HG03460 (cell line): Measurements from ENCODE around the gene HMCN2.
"Not testable (repeated sequence)": the region's sequence is repeated elsewhere in the genome, so short reads cannot be mapped to it uniquely, and the experiment has no call there.

ENCODE experiments used
- ATAC-seq: cut with Tn5 transposase; IDR thresholded peaks from one replicate; pipeline ENCODE4 v1.9.1; 2021; ENCODE audit not compliant: unreplicated experiment

Gene HMCN2

DNA sequence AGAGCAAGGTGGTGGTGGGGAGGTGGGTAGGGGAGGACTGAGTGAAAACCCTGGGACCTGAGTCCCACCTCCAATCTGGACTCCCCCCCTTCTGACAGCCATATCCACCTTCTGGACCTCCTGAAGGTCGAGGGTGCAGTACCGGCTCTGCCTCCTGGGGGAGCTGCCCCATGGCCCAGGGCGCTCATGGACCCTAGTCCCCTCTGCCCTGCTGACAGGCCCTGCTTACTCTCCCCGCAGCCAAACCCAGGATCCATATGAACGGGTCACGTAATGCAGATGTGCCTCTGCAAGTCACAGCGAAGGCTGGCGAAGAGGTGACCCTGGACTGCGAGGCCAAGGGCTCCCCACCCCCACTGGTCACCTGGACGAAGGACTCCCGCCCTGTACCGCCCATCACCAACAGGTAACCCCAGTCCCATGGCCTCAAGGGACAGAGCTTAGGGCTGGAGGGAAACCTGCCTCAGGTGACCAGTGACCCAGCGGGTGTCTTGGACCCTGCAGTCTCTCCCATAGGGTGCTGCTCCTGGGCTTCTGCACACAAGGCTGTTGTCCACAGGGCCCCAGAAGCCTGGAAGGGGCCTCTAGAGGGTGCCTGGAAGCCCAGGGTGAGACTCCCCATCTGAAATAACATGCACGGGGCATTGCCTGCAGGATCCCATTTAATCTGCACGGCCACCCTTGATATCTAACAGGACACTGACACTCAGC, 61.7 kb downstream of the HMCN2 start:
- no peak for ATAC-seq

DNA sequence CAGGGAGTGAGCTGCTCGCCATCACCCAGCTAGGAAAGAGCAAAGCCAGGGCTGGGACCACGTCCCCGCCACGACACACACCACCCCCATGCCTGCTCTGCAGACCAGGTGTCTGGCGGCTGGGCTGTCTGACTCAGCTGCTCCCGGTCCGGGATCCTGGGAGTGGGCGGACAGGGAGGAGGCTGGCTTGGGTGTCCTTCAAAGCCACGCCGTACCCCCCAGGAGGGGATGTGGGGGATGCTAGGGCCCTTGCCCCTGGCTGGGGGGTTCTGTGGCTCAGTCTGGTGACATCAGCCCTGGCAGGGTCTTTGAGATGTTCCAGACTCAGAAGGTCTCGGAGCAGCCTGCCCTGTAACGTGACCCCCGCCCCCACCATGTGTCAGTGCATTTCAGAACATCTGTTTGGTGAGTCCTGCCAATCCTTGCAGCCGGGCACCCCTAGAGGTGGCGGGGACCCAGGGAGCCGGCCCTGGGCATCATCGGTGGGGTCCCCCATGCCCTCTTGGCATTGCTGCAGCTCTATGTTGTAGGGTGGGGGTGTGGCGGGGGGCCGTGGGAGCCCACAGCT, 62.3 kb downstream of the HMCN2 start:
- no peak for ATAC-seq

DNA sequence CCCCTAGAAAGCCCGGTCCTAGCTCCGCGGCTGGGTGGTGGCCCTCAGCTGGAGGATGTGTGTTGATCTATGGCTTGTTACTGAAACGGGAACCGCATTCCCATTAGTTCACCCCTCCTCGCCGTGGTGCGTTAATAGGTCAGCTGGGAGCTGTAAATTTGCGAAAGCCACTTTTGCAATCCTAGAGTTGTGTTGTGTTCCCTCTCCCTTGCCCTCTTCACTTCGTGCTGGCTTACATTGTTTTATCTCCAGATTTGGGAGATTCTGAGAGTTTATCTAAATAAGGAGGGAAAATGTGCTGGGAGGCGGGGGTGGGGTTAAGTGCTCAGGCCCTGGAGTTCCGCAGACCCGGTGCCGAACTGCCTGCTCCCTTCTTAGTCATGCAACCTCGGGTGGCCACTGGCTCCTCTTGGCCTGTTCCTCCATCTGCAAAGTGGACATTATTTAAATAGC, 62.8 kb downstream of the HMCN2 start:
- ATAC-seq, result no peak

DNA sequence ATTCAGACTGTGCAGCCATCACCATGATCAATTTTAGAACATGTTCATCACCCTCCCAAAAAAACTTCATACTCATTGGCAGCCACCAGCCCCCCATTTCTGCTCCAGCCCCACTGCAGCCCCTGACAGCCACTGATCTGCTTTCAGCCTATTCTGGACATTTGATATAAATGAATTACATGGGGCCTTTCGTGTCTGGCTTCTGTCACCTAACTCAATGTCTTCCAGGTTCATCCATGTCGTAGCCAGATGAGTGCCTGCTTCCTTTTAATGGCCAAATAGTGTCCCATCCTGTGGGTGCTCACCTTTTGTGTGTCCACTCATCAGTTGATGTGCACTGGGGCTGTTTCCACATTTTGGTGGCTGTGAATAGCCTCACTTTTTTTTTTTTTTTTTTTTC, 63.5 kb downstream of the HMCN2 start:
- no peak for ATAC-seq

DNA sequence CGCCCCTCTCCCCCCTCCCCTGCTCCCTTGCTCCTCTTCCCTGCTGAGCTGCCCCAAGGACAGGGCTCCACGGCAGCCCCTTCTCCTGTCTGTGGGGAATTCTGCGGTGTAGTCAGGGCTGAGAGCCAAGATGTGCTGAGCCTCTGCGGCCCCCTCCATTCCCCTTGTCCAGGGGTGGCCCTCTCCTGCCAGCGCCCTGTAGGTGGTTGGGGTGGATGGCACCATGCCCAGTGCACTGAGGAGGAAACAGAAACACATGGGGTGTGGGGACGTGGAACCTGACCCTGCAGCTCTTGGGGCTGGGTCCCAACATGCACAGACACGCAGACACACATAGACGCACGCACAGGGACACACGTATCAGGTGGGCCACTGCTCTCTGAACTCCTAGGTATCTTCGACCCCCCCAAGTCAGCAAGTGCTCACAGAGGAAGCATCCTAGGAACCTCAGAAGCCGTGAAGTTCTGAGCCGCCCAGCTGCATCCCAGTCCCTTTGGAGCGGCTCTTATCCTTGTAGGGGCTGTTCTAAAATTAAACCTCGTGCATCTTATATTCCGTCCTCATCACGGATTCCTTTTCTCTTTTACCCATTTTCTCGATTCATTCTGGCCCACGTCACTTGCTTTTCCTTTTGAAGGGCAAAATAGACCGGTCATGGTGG, 64.8 kb downstream of the HMCN2 start:
- ATAC-seq, result no peak

DNA sequence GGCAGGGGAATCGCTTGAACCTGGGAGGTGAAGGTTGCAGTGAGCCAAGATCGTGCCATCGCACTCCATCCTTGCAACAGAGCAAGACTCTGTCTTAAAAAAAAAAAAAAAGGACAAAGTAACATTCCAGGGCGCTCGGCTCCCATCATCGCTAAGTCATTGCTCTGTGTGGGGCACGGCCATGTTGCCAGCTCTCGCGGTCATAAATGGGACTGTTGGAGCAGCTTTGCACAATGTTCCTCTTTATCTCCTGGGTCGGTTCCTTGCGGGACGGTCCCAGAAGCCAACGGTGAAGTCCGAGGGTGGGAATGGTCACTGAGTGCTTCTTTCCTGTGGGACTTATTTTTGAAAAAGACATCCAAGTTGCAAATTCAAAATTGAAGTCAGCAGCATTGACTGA, 65.5 kb downstream of the HMCN2 start:
- ATAC-seq, result no peak

DNA sequence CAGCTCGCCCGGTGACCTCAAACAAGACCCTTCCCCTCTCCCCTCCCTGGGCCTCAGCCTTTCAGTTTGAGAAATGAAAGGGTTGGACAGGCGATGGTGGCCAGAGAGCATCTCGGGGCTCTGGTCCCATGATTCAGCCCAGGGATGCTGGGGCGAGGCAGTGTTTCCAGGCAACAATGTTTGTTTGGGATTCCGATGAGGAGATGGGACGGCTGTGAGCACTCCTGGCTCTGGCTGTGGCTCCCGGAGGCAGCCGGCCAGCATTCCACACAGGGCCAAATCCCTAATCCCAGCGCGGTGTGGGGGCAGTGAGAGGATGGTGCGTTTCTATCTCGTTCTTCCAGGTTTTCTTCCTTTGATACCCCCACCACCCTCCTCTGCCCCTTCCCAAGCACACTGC, 66.0 kb downstream of the HMCN2 start:
- ATAC-seq, result no peak

DNA sequence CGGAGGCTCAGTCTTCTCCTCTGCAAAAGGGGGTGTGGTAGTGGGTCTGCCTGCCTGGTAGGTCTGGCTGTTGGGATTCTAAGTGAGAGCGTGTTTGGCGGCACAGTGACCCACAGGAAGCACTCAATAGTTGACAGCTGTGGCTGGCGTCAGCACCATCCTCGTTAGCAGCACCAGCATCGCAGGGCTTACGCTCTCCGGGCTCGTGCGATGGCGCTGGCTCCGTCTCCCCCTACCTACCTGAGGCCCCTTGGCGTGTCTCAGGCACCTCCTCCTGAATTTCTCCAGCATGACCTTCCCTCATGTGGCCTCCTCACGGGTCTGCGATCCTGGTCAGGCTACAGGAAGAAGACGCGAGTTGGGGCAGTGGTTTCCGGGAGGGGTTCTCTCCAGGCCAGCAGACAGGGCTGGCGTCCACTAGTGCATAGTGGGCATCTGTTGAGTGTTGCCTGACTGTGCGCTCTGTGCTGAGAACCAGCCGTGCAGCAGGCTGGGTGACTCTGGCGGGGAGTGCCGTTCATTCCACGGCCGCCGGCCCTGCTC, 66.9 kb downstream of the HMCN2 start:
- ATAC-seq, result no peak

DNA sequence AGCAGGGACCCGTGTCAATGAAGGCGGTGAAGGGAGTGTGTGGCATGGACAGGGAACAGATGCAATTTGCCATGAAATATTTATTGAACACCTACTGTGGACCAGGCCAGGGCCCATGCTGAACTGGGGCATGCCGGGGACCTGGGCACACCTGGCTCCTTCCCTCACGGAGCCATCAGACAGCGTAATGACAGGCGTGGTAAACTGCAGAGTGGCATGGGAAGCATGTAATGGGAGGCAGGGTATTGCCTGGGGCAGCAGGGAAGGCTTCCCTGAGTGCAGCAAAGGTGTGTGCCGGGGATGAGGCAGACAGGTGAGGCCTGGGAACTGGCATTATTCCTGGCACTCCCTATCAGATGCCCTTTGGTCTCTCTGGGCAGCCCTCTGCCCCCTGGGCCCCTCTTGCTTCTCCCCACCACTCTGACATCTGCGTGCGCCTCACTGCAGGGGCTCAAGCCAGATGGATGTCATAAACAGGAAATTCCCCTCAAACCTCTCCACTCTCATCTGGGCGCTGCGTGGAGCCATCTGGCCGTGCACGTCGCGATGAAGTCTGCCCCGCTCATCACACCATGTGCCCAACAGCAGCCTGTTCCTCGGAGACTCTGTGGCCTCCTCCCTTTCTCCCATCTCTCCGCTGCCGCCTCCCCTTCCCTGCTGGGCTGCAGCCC, 67.6 kb downstream of the HMCN2 start:
- no peak for ATAC-seq

DNA sequence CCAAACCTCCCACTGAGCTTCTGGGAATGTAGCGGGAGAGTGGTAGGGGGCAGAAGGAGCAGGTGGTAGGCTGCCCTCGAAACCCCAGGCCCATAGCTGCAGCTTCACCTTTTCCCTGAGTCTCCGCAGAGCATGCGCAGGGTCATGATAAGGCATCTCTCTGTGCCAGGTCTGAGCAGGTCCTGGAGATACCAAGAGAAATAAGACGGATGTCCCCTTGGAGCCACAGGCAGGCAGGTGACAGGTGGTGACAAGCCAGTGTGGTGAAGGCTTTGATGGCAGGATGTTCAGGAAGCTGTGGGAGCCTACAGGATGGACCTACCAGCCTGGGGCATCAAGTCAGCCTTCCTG, 68.1 kb downstream of the HMCN2 start:
- ATAC-seq, result no peak

DNA sequence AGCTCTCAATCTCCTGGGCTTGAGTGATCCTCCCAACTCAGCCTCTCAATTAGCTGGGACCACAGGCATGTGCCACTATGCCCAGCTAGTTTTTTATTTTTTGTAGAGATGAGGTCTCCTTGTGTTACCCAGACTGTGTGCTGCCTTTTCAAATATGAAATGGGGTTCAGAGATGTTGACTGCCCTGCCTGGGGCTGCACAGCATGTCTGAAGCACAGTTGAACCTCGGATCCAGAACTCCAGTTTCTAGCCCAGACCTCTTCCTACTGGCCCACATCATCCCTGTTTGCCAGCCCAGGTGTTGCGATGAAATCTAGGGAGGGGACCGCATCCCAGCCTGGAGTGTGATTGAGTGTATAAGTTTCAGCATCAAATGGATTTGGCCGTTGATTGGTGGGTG, 69.4 kb downstream of the HMCN2 start:
- no peak for ATAC-seq

DNA sequence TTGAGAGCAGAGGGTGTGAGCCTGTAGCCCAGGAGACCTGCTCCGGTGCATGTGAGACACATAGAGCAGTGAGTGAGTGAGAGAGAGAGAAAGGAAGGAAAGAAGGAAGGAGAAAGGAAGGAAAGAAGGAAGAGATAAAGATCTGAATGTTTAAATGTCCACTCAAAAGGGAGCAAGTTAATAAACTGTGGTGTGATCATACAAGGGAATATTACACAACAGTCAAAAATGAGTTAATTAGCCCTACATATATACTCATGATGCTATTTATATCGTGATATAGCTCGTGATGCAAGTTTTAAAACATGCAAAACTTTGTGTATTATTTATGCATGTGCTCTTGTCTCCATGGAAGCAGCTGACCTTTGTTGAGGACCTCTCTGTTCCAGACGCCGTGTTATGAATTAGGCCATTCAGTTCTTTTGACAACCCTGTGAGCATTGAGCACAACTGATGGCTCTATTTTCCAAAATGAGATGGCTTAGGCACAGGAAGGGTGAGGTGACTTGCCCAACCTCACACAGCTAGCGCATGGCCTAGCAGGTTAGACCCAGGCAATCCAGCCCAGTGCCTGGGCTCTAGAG, 70.6 kb downstream of the HMCN2 start:
- no peak for ATAC-seq

DNA sequence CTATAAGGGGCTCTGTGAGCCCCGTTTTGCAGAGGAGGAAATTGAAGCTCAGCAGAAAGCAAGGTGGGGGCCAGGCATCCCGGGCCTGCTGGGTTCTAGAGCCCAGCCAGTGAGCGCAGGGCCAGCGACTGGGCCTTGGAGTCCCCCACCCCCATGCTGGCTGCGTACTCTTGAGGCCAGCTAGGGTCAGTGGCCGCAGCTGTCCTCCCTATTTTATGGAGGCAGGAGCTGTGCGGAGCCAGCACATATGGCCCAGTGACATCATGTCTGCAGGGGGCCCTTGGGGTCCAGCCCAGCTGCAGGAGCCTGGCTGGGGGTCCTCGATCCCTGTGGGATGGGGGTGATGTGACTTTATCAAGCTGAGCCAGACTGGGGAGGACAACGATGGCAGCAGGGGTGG, 71.3 kb downstream of the HMCN2 start:
- no peak for ATAC-seq

DNA sequence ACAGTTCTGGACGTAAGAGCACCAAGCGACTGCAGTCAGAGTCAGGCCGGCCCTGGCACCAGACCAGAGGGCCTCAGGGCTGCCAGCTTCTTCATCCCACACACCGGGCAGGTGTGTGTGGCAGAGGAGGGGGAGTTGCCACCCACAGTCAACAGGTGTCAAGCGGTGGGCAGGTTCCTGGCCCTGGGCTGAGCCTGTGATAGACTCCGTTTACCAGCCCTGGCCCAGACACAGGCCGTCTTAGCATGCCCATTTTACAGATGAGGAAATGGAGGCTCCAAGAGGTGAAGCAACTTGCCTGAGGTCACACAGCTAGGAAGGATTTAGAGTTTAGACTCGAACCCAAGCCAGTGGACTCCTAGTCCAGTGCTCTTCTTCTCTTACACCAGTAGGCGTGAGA, 71.8 kb downstream of the HMCN2 start:
- no peak for ATAC-seq

DNA sequence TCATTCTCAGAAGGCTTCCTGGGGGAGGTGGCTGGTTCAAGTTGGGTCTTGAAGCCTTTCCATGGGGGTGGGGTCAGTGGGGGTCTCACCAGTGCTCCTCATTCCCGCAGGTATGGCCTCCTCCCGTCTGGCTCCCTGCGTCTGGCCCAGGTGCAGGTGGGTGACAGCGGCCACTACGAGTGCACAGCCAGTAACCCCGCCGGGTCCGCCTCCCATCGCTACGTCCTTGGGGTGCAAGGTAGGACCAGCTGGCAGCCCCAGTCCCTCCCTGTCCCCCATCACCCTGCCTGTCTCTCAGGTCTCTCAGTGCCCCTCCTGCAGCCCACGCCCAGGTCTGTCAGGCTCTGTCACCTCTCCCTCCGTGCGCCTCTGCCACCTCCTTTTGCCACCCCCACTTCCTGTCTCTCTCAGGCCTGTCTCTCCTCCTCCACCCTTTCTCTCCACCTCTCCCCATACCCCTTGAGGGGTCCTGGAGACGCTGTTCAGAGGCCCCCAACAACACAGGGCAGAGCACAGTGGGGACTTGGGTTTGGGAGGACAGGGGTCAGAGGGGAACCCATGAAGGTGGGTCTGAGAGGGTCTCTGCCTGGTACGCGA, 72.3 kb downstream of the HMCN2 start:
- no peak for ATAC-seq

DNA sequence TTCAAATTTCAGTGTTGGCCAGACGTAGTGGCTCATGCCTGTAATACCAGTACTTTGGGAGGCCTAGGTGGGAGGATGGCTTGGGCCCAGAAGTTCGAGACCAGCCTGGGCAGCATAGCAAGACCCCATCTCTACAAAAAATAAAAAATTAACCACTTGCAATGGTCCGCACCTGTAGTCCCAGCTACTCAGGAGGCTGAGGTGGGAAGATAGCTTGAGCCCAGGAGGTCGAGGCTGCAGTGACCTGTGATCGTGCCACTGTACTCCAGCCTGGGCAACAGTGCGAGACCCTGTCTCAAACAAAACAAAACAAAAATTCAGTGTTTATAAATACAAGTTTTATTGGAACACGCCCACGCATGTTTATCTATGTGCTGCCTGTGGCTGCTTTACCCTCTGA, 73.3 kb downstream of the HMCN2 start:
- not testable (repeated sequence) for ATAC-seq

DNA sequence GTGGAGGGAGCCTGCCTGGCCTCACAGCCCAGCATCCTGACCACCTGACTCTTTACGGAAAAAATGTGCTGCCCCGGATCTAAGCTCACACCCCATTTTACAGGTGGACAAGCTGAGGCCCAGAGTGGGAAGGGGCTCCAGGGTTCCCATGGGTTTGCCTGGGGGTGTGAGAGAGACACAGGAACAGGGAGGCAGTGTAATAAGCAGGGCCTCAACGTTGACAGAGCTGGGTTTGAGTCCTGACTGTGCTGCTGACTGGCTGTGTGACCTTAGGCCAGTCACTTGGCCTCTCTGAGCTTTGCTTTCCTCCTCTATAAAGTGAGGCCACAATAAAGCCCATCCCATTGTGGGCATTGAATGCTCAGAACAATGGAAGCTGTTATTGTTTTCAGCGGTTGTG, 73.7 kb downstream of the HMCN2 start:
- ATAC-seq, result no peak

DNA sequence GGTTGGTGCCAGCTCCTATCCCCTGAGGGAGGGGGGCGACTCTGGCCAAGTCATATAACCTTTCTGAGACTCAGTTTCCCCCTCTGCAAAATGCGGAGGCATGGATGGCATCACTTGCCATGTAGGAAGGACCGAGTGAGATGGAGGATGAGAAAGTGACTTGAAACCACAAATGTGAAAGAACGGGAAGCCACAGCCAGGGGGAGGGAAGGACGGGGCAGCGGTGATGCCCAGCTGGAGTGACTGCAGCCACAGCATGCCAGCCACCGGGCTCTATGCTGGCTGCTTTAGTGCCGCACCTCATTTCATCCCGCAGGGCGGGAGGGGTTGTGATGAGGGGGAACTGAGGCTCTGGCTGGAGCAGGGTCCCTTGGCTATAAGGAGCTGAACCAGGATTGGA, 74.5 kb downstream of the HMCN2 start:
- ATAC-seq, result no peak

DNA sequence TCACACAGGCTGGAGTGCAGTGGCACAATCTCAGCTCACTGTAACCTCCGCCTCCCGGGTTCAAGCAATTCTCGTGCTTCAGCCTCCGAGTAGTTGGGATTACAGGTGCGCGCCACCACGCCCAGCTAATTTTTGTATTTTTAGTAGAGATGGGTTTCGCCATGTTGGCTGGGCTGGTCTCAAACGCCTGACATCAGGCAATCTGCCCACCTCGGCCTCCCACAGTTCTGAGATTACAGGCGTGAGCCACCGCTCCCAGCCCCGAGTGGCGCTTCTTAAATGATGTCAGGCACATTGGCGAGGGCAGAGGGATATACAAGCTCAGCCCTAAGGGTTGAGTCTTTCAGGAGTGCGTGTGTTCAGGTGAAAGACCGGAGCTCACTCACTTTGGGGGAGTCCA, 75.0 kb downstream of the HMCN2 start:
- ATAC-seq, result not testable (repeated sequence)

DNA sequence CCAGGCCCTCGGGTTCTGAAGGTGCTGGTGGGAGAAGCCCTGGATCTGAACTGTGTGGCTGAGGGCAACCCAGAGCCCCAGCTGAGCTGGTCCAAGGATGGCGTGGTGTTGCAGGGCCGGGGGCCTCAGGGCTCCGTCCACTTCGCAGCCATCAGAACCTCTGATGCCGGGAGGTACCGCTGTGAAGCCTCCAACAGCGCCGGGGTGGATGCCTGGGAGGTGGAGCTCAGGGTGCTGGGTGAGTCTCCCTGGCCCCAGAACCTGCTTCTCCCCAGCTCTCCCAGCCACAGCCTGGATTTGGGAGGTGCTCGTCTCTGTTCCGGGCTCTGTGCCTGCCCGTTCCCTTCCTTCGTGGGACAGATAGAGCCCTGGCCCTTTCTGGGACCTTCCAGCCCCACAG, 75.6 kb downstream of the HMCN2 start:
- no peak for ATAC-seq
